Fibroblast of lung (primary cell): Measurements from ENCODE around the gene SMC1B.

Experiments used
- CTCF ChIP-seq, 2 donors: IDR thresholded peaks in 1 of 2; conservative IDR thresholded peaks in 1 of 2; 1 replicate in 1 of 2; 2 replicates in 1 of 2; pipeline ENCODE4 v1.5.1; 2011 to 2012; ENCODE audit warnings: low read length in 2 of 2, control low read depth in 1 of 2, inconsistent platforms in 1 of 2, low read depth in 1 of 2, mild to moderate bottlenecking in 1 of 2
- EZH2 ChIP-seq: IDR thresholded peaks from 2 replicates; pipeline ENCODE4 v1.5.1; 2012; ENCODE audit warnings: low read length, control low read depth, mild to moderate bottlenecking; ENCODE audit errors: missing control alignments

DNA sequence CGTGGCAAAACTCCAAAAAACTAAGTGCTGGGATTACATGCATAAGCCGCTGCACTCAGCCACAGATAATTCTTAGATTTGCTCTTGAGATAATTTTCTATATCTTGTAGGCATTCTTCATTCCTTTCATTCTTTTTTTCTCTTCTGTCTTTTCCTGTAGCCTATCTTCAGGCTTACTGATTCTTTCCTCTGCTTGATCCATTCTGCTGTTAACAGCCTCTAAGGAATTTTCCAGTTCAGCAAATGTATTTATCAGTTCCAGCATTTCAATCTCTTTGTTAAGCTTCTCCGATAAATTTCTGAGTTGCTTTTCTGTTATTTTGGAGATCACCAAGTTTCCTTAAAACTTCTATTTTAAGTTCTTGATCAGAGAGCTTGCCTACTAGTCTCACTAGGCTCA lies 46.7 kb downstream of the SMC1B start:
- TF ChIP-seq CTCF (conservative IDR thresholded peaks at IDR 0.05 in 1 of 2, IDR thresholded peaks at IDR 0.05 in 1 of 2; ENCODE audit: low read depth in 1 of 2, low read length in 2 of 2) (no peak), EZH2 (no peak)
